Dermis microvascular lymphatic vessel endothelial cell (primary cell): ENCODE measurements around the gene CHAF1A. TPM values are rescaled to one million over a fixed set of nuclear protein-coding genes. Genes with fewer than 3 reads are reported as not detected.

Experiments
- DNase-seq, 2 donors: peaks; one replicate each; pipeline versions ENCODE4 v3.0.0 to v3.0.0-alpha.2; 2010; ENCODE audit warnings: low read depth in 2 of 2
- total RNA-seq: library from RNA; depleted of rRNA; stranded (reverse); fragments of >200 nt; gene quantifications from 2 replicates; pipeline ENCODE4 v1.2.1, GENCODE V29; 2014

Gene CHAF1A
- total RNA-seq, 1 donor from 2014 or later = 11.6 TPM

- DNase-seq = peak in 1 of 2 donors; percentile 17
These were observed 52.6 kb downstream of the CHAF1A start for GRCh38 chr19:4454747-4455718.

- DNase-seq = no peak
These were observed 53.5 kb downstream of the CHAF1A start for GRCh38 chr19:4455719-4456475.

- peak in 1 of 2 donors; percentile 69 for DNase-seq
These were observed 54.0 kb downstream of the CHAF1A start for GRCh38 chr19:4456476-4456842.

- peak; percentile 41 to 84 for DNase-seq
These were observed 54.6 kb downstream of the CHAF1A start for GRCh38 chr19:4456843-4457653.

GRCh38 chr19:4457654-4458395 lies 55.4 kb downstream of the CHAF1A start, which contains the start of gene UBXN6:
UBXN6 (minus strand) TSS chr19:4457794; CDS start chr19:4457697, 97 bp downstream.
- DNase-seq = peak; percentile 97 to 99

GRCh38 chr19:4464815-4465581 lies 62.6 kb downstream of the CHAF1A start:
- no peak for DNase-seq

- no peak for DNase-seq
These were observed 65.4 kb downstream of the CHAF1A start for GRCh38 chr19:4467835-4468234.

GRCh38 chr19:4471403-4472173 lies 69.1 kb downstream of the CHAF1A start:
- DNase-seq = peak; percentile 100

- no peak for DNase-seq
These were observed 69.9 kb downstream of the CHAF1A start, which contains the start of gene HDGFL2 for GRCh38 chr19:4472174-4472974. HDGFL2 (plus strand) TSS chr19:4472297; CDS start chr19:4472351, 54 bp downstream.

- no peak for DNase-seq
These were observed 70.7 kb downstream of the CHAF1A start for GRCh38 chr19:4473011-4473762.

GRCh38 chr19:4473763-4474513 lies 71.5 kb downstream of the CHAF1A start:
- DNase-seq = no peak

- peak; percentile 36 to 74 for DNase-seq
These were observed 72.1 kb downstream of the CHAF1A start for GRCh38 chr19:4474514-4475022.

GRCh38 chr19:4477034-4477801 lies 74.8 kb downstream of the CHAF1A start:
- no peak for DNase-seq

- DNase-seq = no peak
These were observed 80.4 kb downstream of the CHAF1A start for GRCh38 chr19:4482721-4483364.

GRCh38 chr19:4483385-4483784 lies 80.9 kb downstream of the CHAF1A start:
- DNase-seq = no peak
